Measurements from ENCODE around the gene TUBB3. TPM values are rescaled to one million over a fixed set of nuclear protein-coding genes. Genes with fewer than 3 reads are reported as not detected.

Gene TUBB3
- total RNA-seq, 1 donor from 2014 or later, result 459 TPM

DNA sequence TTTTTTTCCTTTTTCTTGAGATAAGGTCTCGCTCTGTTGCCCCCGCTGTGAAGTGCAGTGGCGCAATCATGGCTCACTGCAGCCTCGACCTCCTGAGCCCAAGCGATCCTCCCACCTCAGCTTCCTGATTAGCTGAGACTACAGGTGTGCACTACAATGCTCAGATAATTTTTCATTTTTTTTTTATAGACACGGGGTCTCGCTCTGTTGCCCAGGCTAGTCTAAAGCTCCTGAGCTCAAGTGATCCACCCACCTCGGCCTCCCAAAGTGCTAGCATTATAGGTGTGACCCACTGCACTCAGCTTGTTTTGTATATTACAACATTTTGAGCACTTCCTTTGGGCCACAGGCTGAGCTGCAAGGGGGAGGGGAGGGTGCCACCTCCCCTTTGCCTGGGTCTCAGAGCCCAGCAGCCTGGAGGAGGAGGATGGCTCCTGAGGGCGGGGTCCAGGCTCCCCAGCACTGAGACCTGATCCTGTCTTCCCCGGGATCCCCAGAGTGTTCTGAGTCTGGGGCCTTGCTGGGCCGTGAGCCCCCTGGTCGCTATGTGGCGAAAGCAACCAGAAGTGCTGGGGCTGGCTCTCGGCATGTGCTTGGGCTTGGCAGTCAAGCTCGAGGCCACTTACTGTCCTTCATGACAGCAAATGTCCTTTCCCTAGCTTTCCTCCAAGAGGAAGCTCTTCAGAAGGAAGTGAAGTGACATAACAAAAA lies 33.5 kb downstream of the TUBB3 start:
- Mint-ChIP-seq H3K4me1 (ENCODE audit: low read depth, unreplicated experiment) (peaks cover 4% of the 10 kb centered on the region), H3K27ac (ENCODE audit: unreplicated experiment) (peak overlapping the region; percentile 69), H3K4me3 (ENCODE audit: unreplicated experiment) (no peak overlapping the region)

DNA sequence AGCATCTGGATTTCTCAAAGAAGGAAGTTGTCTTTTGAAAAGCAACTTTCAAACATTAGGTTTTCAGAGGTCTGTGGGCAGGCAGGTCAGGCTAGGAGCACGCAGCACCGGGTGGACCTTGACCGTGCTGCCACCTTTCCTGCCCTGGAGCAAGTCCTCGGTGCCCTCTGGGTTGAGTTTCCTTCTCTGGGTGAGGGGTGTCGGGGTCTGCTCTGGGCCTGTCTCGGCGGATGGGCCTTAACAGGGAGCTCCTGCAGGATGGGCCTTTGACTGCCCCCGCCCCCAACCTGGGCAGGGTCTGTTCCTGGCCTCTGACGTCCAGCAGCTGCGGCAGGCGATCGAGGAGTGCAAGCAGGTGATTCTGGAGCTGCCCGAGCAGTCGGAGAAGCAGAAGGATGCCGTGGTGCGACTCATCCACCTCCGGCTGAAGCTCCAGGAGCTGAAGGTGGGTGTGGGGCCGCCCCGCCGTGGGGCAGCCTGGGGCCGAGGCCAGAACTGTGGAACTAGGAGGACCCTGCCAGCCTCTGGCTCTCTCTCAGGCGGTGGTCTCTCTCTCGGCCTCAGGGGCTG lies 34.2 kb downstream of the TUBB3 start:
- H3K36me3 ChIP-seq (ENCODE audit: insufficient read depth, low read length), result peaks cover 14% of the 10 kb centered on the region
- Mint-ChIP-seq H3K9me3 (ENCODE audit: unreplicated experiment) (no peaks in the 10 kb centered on the region), H3K27me3 (ENCODE audit: low read depth, unreplicated experiment) (no peaks in the 10 kb centered on the region), H3K4me1 (ENCODE audit: low read depth, unreplicated experiment) (peaks cover 4% of the 10 kb centered on the region), H3K27ac (ENCODE audit: unreplicated experiment) (peak overlapping the region; percentile 69), H3K4me3 (ENCODE audit: unreplicated experiment) (no peak overlapping the region), H3K36me3 (ENCODE audit: low read depth, unreplicated experiment) (peaks cover 28% of the 10 kb centered on the region)
- H3K4me3 ChIP-seq (ENCODE audit: insufficient read depth, low read depth, low read length), result no peak overlapping the region
- no peak overlapping the region for H2AFZ ChIP-seq (ENCODE audit: low read depth, low read length)
- TF ChIP-seq EZH2 (IDR thresholded peaks at IDR 0.05; ENCODE audit: insufficient read depth, low read length), result no peak
- TF ChIP-seq, protein P1, sequence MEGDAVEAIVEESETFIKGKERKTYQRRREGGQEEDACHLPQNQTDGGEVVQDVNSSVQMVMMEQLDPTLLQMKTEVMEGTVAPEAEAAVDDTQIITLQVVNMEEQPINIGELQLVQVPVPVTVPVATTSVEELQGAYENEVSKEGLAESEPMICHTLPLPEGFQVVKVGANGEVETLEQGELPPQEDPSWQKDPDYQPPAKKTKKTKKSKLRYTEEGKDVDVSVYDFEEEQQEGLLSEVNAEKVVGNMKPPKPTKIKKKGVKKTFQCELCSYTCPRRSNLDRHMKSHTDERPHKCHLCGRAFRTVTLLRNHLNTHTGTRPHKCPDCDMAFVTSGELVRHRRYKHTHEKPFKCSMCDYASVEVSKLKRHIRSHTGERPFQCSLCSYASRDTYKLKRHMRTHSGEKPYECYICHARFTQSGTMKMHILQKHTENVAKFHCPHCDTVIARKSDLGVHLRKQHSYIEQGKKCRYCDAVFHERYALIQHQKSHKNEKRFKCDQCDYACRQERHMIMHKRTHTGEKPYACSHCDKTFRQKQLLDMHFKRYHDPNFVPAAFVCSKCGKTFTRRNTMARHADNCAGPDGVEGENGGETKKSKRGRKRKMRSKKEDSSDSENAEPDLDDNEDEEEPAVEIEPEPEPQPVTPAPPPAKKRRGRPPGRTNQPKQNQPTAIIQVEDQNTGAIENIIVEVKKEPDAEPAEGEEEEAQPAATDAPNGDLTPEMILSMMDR (IDR thresholded peaks at IDR 0.05; ENCODE audit: insufficient read depth, low read depth, low read length), result no peak
- H3K9me3 ChIP-seq (ENCODE audit: insufficient read depth, low read depth, low read length), result no peaks in the 10 kb centered on the region
- no peak for FAIRE-seq
- no peak overlapping the region for H3K4me2 ChIP-seq (ENCODE audit: low read length)
- H4K20me1 ChIP-seq (ENCODE audit: insufficient read depth, low read length), result peaks cover 29% of the 10 kb centered on the region
- no peak for DNase-seq (ENCODE audit: low read depth)
- H3K27ac ChIP-seq (ENCODE audit: low read depth, low read length), result no peak overlapping the region
- H3K9ac ChIP-seq (ENCODE audit: low read length), result no peak overlapping the region
- peaks cover 18% of the 10 kb centered on the region for H3K79me2 ChIP-seq (ENCODE audit: insufficient read depth, low read length)
- H3K4me1 ChIP-seq (ENCODE audit: insufficient read depth, low read length), result no peaks in the 10 kb centered on the region
- no peaks in the 10 kb centered on the region for H3K27me3 ChIP-seq (ENCODE audit: insufficient read depth, low read length)

More for the DNA sequence above, 33.5 kb downstream of the TUBB3 start:
- DNase-seq (ENCODE audit: low read depth) (no peak), FAIRE-seq (no peak)
- H4K20me1 ChIP-seq (ENCODE audit: insufficient read depth, low read length), result peaks cover 31% of the 10 kb centered on the region
- no peaks in the 10 kb centered on the region for H3K27me3 ChIP-seq (ENCODE audit: insufficient read depth, low read length)
- no peaks in the 10 kb centered on the region for H3K4me1 ChIP-seq (ENCODE audit: insufficient read depth, low read length)
- TF ChIP-seq, protein P1 (IDR thresholded peaks at IDR 0.05; ENCODE audit: insufficient read depth, low read depth, low read length), result no peak
- no peak for TF ChIP-seq EZH2 (IDR thresholded peaks at IDR 0.05; ENCODE audit: insufficient read depth, low read length)
- H2AFZ ChIP-seq (ENCODE audit: low read depth, low read length), result no peak overlapping the region
- no peak overlapping the region for H3K9ac ChIP-seq (ENCODE audit: low read length)
- H3K4me3 ChIP-seq (ENCODE audit: insufficient read depth, low read depth, low read length), result no peak overlapping the region
- no peaks in the 10 kb centered on the region for H3K27me3 Mint-ChIP-seq (ENCODE audit: low read depth, unreplicated experiment)
- H3K9me3 ChIP-seq (ENCODE audit: insufficient read depth, low read depth, low read length), result no peaks in the 10 kb centered on the region
- H3K79me2 ChIP-seq (ENCODE audit: insufficient read depth, low read length), result peaks cover 21% of the 10 kb centered on the region
- no peak overlapping the region for H3K27ac ChIP-seq (ENCODE audit: low read depth, low read length)
- H3K9me3 Mint-ChIP-seq (ENCODE audit: unreplicated experiment), result no peaks in the 10 kb centered on the region
- peaks cover 14% of the 10 kb centered on the region for H3K36me3 ChIP-seq (ENCODE audit: insufficient read depth, low read length)
- H3K4me2 ChIP-seq (ENCODE audit: low read length), result no peak overlapping the region
- H3K36me3 Mint-ChIP-seq (ENCODE audit: low read depth, unreplicated experiment), result peaks cover 28% of the 10 kb centered on the region

DNA sequence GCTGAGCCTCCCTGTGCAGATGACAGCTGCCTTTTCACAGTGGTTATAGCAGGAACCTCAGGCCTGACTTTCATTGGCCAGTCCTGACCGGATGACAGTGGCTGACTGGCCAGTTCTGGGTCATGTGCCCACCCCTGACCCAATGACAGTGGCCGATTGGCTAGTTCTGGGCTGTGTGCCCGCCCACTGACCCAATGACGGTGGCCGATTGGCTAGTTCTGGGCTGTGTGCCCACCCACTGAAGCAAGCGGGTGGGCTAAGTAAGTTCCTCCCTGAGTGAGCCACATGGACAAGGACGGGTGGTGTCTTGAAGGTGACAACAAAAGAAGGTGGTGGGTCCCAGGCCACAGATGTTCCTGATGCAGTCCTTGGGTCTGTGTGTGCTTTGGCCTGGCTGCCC lies 34.9 kb downstream of the TUBB3 start:
- no peak overlapping the region for H2AFZ ChIP-seq (ENCODE audit: low read depth, low read length)
- H3K27me3 Mint-ChIP-seq (ENCODE audit: low read depth, unreplicated experiment), result no peaks in the 10 kb centered on the region
- no peak overlapping the region for H3K27ac ChIP-seq (ENCODE audit: low read depth, low read length)
- no peak overlapping the region for H3K9ac ChIP-seq (ENCODE audit: low read length)
- H3K4me3 Mint-ChIP-seq (ENCODE audit: unreplicated experiment), result no peak overlapping the region
- H3K4me2 ChIP-seq (ENCODE audit: low read length), result no peak overlapping the region
- no peaks in the 10 kb centered on the region for H3K4me1 ChIP-seq (ENCODE audit: insufficient read depth, low read length)
- H3K79me2 ChIP-seq (ENCODE audit: insufficient read depth, low read length), result peaks cover 10% of the 10 kb centered on the region
- TF ChIP-seq, protein P1 (IDR thresholded peaks at IDR 0.05; ENCODE audit: insufficient read depth, low read depth, low read length), result no peak
- no peak for TF ChIP-seq EZH2 (IDR thresholded peaks at IDR 0.05; ENCODE audit: insufficient read depth, low read length)
- no peak overlapping the region for H3K4me3 ChIP-seq (ENCODE audit: insufficient read depth, low read depth, low read length)
- H3K4me1 Mint-ChIP-seq (ENCODE audit: low read depth, unreplicated experiment), result peaks cover 4% of the 10 kb centered on the region
- no peak overlapping the region for H3K27ac Mint-ChIP-seq (ENCODE audit: unreplicated experiment)
- H3K27me3 ChIP-seq (ENCODE audit: insufficient read depth, low read length), result no peaks in the 10 kb centered on the region
- peaks cover 21% of the 10 kb centered on the region for H4K20me1 ChIP-seq (ENCODE audit: insufficient read depth, low read length)
- no peak for FAIRE-seq
- no peak for DNase-seq (ENCODE audit: low read depth)
- no peaks in the 10 kb centered on the region for H3K9me3 Mint-ChIP-seq (ENCODE audit: unreplicated experiment)
- no peaks in the 10 kb centered on the region for H3K9me3 ChIP-seq (ENCODE audit: insufficient read depth, low read depth, low read length)
- peaks cover 28% of the 10 kb centered on the region for H3K36me3 Mint-ChIP-seq (ENCODE audit: low read depth, unreplicated experiment)
- peaks cover 14% of the 10 kb centered on the region for H3K36me3 ChIP-seq (ENCODE audit: insufficient read depth, low read length)
